Kidney (tissue), 14 donors: ENCODE data around the gene HIGD1A. TPM values are rescaled to one million over a fixed set of nuclear protein-coding genes. Genes with fewer than 3 reads are reported as not detected.

Experiments used
- DNase-seq, 5 donors: peaks; one replicate each; pipeline ENCODE4 v3.0.0-alpha.2; 2013 to 2020
- FAIRE-seq: peaks from 2 replicates; lab custom pipeline; 2012; peaks lifted over from hg19 to GRCh38; lab: Jason Lieb, UNC
- H3K27ac ChIP-seq, 2 donors: one replicate each; pipeline ENCODE4 v1.7.0; 2013; ENCODE audit warnings: low read depth in 2 of 2, low read length in 2 of 2, inconsistent platforms in 1 of 2
- H3K27me3 ChIP-seq: one replicate; pipeline ENCODE4 v1.7.1; 2013; ENCODE audit warnings: low read length, inconsistent platforms; ENCODE audit not compliant: control insufficient read depth, insufficient read depth
- H3K36me3 ChIP-seq, 3 donors: one replicate each; pipeline versions ENCODE4 v1.7.0 to v1.7.1; 2013; ENCODE audit warnings: low read length in 3 of 3, control low read depth in 1 of 3, inconsistent platforms in 1 of 3; ENCODE audit not compliant: insufficient read depth in 3 of 3, control insufficient read depth in 2 of 3
- H3K4me1 ChIP-seq, 3 donors: one replicate each; pipeline versions ENCODE4 v1.7.0 to v1.7.1; 2013; ENCODE audit warnings: low read length in 3 of 3, inconsistent platforms in 1 of 3, low read depth in 1 of 3; ENCODE audit not compliant: control insufficient read depth in 2 of 3, insufficient read depth in 2 of 3
- H3K4me3 ChIP-seq, 3 donors: one replicate each; pipeline versions ENCODE4 v1.7.0 to v1.8.1; 2013; ENCODE audit warnings: low read length in 3 of 3, control low read depth in 1 of 3, inconsistent platforms in 1 of 3
- H3K9ac ChIP-seq, 3 donors: one replicate each; pipeline versions ENCODE4 v1.7.0 to v1.7.1; 2013; ENCODE audit warnings: low read length in 3 of 3, control low read depth in 1 of 3, inconsistent platforms in 1 of 3
- H3K9me3 ChIP-seq, 3 donors: one replicate each; pipeline versions ENCODE4 v1.7.0 to v1.7.1; 2013; ENCODE audit warnings: low read length in 3 of 3, control low read depth in 1 of 3, inconsistent platforms in 1 of 3; ENCODE audit not compliant: control insufficient read depth in 2 of 3, insufficient read depth in 1 of 3
- CTCF ChIP-seq: IDR thresholded peaks from 3 replicates; pipeline ENCODE4 v1.5.1; 2012; ENCODE audit warnings: mild to moderate bottlenecking, moderate library complexity, borderline replicate concordance; ENCODE audit not compliant: insufficient read depth; ENCODE audit errors: extremely low read depth
- intact Hi-C: fragments of 100-400 bp; cut with DNase I; formaldehyde crosslinking; loops from one replicate; pipeline ENCODE4 v1.11.1; 2022
- polyA plus RNA-seq: library from polyadenylated mRNA; stranded (reverse); fragments of 350-450 nt; fragmentation: Illumina TruSeq; extraction: RNeasy Lipid Tissue Mini Kit (QIAGEN cat#74804); gene quantifications from one replicate; pipeline ENCODE4 v1.2.3, GENCODE V29; 2014; ENCODE audit warnings: low read depth, low replicate concordance; ENCODE audit not compliant: insufficient read depth
- total RNA-seq: library from RNA; stranded (reverse); fragmentation: NEBNext Ultra II Directional; extraction: Animal tissue kit (Norgen Biotek cat#: 25700); gene quantifications from one replicate; pipeline ENCODE4 v1.2.1, GENCODE V29; 2021
- donor health status: control.
- donor health status: control.
- donor health status: control.
- donor health status: control.
- donor health status: control.
- donor health status: DM: yes; HTN: yes; CAD: no.
- donor health status: Normal renal cell carcinoma (clear cell type).

Gene HIGD1A
- total and polyA plus RNA-seq, 2 donors from 2014 or later = 207 to 283 TPM

- Histone ChIP-seq H3K36me3 (no peaks in the 10 kb centered on the region), H3K4me1 (peaks cover 5 to 13% (median 6%) of the 10 kb centered on the region in 3 donors), H3K4me3 (no peak overlapping the region), H3K27me3 (no peaks in the 10 kb centered on the region), H3K27ac (peak overlapping the region in 1 of 2 donors; percentile 65), H3K9ac (peak overlapping the region in 1 of 3 donors; percentile 29), H3K9me3 (no peaks in the 10 kb centered on the region)
- DNase-seq (no peak), FAIRE-seq (no peak)
- TF ChIP-seq CTCF = no peak
- intact Hi-C loops = no loop called here
Observed at GRCh38 chr3:42745776-42746454, 58.4 kb downstream of the HIGD1A start.

- Histone ChIP-seq H3K4me3 (no peak overlapping the region), H3K27ac (peak overlapping the region in 1 of 2 donors; percentile 26), H3K9ac (no peak overlapping the region), H3K27me3 (no peaks in the 10 kb centered on the region), H3K9me3 (no peaks in the 10 kb centered on the region), H3K4me1 (peaks cover 5 to 13% (median 6%) of the 10 kb centered on the region in 3 donors), H3K36me3 (no peaks in the 10 kb centered on the region)
- no peak for TF ChIP-seq CTCF
- FAIRE-seq (no peak), DNase-seq (peak in 2 of 5 donors; percentile 36 to 83)
- intact Hi-C loops = no loop called here
Observed at GRCh38 chr3:42745291-42745745, 59.0 kb downstream of the HIGD1A start.

- H3K36me3 ChIP-seq = no peaks in the 10 kb centered on the region
- peaks cover 5 to 13% (median 6%) of the 10 kb centered on the region in 3 donors for H3K4me1 ChIP-seq
- no peak overlapping the region for H3K27ac ChIP-seq
- DNase-seq = no peak
- no peak for TF ChIP-seq CTCF
- H3K4me3 ChIP-seq = no peak overlapping the region
- H3K9ac ChIP-seq = no peak overlapping the region
- no peaks in the 10 kb centered on the region for H3K27me3 ChIP-seq
- intact Hi-C loops = no loop called here
- H3K9me3 ChIP-seq = no peaks in the 10 kb centered on the region
- no peak for FAIRE-seq
Observed at GRCh38 chr3:42743204-42743995, 60.9 kb downstream of the HIGD1A start.
